HG03442 (cell line): ENCODE data around the gene PPP1R14D.

Experiments
- ATAC-seq: cut with Tn5 transposase; IDR thresholded peaks from one replicate; pipeline ENCODE4 v1.9.1; 2021; ENCODE audit warnings: mild to moderate bottlenecking, moderate library complexity; ENCODE audit not compliant: unreplicated experiment

Gene PPP1R14D

DNA sequence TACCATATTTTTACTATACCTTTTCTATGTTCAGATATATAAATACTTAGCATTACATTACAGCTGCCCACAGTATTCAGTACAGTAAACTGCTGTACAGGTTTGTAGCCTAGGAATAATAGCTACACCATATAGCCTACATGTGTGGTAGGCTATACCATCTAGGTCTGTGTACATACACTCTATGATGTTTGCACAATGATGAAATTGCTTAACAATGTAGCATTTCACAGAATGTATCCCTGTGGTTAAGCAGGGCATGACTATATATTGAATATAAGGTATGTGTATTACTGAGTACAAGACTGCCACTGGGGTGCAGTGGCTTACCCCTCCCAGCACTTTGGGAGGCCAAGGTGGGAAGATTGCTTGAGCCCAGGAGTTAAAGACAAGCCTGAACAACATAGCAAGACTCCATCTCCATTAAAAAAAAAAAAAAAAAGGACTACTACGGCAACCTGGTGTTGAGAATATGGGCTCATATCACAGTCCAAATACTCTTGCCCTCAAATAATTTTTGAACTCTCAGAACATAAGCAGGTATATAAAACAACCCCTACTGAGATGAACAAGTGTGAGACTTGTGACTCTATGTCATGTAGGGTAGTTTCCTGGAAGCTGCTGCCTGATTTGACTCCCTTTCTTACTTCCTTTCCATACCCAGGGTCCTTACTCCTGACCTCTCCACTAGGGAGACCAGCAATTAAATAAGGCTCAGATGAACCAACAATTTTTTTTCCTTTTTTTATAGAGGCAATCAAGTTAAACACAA, 4.8 kb downstream of the PPP1R14D start:
- no peak for ATAC-seq

DNA sequence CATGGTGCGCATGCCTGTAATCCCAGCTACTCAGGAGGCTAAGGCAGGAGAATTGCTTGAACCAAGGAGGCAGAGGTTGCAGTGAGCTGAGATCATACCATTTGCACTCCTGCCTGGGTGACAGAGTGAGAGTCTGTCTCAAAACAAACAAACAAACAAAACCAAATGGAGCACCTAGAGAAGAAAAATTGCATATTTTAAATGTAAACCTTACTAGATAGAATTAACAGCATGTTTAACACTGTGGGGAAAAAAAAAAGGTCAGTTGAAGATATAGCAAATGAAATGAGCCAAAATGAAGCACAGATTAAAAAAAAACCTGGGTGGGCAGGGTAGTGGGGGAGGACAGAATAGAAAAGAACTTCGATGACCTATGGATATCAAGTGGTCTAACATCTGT, 7.3 kb downstream of the PPP1R14D start:
- ATAC-seq, result no peak

- ATAC-seq, result no peak
Measured at GRCh38 chr15:40819048-40819447, 9.5 kb downstream of the PPP1R14D start.

- no peak for ATAC-seq
Measured at GRCh38 chr15:40815042-40815698, 13.3 kb downstream of the PPP1R14D start.

DNA sequence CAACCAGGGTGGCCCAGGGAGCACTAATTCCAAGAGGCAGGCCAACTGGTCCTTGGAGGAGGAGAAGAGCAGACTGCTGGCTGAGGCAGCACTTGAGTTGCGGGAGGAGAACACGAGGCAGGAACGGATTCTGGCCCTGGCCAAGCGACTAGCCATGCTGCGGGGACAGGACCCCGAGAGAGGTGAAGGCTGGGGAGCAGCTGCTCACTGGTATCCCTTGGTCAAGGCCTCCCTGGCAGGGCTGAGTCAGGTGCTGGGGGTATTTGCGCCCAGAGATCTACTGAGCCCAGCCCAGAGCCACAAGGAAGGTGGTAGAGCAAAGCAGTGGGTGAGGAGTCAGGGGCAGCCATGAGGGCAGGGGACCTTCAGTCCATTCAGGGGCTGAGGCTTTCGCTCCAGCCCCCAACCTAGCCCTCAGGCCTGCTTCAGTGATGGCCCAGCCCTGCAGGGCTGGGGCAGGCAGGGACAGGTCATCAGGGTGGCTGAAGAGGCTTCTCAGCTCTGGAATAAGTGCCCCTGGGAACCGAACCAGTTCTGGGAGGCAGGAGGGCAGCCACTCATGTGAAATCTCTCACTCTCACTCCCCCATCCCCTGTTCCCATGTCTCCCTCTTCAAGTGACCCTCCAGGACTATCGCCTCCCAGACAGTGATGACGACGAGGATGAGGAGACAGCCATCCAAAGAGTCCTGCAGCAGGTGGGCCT, 15.6 kb downstream of the PPP1R14D start:
- no peak for ATAC-seq

- ATAC-seq, result no peak
Measured at GRCh38 chr15:40808861-40809450, 19.6 kb downstream of the PPP1R14D start.

GRCh38 chr15:40807888-40808461, 20.5 kb downstream of the PPP1R14D start:
- no peak for ATAC-seq

DNA sequence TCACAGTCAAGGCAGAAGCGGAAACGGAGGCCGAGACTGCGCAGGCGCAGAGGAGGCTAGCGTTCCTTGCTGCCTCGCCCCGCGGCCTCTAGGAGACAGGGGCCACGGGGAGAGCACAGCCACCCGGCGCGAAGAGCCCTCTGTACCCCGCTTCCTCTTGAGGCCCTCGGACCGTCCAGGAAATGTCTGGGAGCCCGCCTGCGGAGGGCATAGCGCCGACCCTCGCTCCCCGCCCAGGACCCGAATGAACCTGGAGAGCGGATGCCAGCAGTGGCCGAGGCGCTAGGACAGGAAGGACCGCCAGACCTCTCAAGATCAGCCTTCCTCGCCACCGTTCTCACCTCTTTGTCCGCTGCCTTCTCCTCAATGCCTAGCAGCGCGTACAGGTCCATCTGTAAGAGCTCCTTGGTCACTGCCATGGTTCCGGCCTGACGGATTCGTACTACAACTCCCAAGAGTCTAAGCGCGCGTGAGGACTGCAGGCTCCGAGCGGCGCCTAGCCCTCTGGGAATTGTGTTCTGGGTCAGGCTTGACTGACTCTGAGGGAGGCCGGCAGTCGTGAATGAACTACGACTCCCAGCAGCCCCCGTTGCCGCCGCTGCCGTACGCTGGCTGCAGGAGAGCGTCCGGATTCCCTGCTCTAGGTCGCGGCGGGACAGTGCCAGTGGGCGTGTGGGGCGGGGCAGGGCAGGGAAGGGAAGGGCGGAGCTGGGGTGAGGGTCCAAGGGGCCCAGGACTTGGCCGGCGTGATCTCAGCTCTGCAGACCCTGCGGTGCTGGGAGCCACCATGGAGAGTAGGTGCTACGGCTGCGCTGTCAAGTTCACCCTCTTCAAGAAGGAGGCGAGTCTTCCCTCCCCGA, 21.2 kb downstream of the PPP1R14D start, which contains the start of the genes DNAJC17 and ZFYVE19:
TSS of gene DNAJC17 (minus strand) at position 446 of the 860 bp plus-strand sequence. CDS start at position 419, 27 bp downstream.
TSS of gene ZFYVE19 (plus strand) at position 62 of the 860 bp plus-strand sequence. CDS start at position 563, 501 bp downstream.
- ATAC-seq, result peak; percentile 89

GRCh38 chr15:40806672-40807027, 21.9 kb downstream of the PPP1R14D start:
- no peak for ATAC-seq

GRCh38 chr15:40803688-40804087, 24.8 kb downstream of the PPP1R14D start:
- no peak for ATAC-seq

DNA sequence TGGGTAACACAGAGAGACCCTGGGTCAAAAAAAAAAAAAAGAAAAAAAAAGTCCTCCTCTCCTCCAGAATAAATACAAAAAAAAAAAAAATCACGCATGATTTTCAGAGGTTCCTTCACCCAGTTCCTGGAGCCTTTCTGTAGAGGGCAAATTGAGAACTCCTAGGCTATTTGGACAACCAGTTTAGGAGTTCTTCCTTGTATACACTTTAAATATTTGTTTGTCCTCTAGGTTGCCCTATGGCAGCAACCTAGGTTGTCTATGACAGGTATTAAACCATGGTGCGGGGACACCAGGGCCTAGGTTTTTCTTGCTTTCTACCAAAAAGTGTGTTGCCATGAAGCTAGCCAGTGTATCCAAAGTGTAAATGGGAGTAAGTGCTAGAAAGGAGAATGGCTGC, 25.4 kb downstream of the PPP1R14D start:
- no peak for ATAC-seq

- no peak for ATAC-seq
Measured at GRCh38 chr15:40799523-40799922, 29.0 kb downstream of the PPP1R14D start.

DNA sequence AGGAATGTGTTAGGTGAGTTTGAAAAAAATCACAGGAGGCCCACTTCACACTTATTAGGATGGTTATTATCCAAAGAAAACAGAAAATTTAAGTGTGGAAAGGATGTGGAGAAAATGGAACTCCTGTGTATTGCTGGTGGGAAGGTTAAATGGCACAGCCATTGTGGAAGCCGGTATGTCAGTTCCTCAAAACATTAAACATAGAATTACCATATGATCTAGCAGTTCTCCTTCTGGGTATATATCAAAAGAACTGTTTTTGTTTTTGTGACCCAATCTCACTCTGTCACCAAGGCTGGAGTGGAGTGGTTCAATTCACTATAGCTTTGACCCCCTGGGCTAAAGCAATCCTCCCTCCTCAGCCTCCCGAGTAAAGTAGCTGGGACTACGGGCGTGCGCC, 32.0 kb downstream of the PPP1R14D start:
- ATAC-seq, result no peak

DNA sequence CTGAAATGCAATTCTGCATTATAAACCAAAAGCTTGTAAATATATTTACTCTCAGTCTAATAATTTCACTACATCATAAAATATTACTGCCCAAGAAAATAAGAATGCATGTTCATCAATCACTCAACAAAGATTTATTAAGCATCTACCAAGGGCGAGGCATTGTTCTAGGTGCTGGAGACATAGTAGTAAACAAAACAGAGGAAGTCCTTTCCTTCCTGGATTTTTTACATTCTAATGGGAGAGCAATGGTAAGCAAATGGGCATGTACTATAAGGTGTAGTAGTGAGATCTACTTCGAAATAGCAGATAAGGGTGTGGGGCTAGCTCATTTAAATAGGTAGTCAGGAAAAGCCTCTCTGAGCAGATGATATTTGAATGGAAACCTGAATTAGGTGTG, 32.5 kb downstream of the PPP1R14D start:
- ATAC-seq, result no peak

- no peak for ATAC-seq
Measured at GRCh38 chr15:40793216-40793989, 35.1 kb downstream of the PPP1R14D start.

DNA sequence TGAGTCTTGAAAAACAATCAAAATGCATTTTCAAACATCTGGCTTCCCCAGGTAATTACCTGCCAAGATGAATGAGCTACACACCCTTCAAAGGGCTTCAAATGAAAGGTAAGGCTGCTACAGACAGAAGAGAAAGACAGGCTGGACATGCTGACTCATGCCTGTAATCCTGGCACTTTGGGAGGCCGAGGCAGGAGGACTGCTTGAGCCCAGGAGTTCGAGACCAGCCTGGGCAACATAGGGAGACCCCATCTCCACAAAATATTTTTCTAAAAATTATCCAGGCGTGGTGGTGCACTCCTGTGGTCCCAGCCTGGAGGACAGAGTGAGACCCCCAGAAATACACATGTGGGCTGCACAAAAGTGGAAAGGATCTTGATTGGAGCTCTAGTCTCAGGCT, 36.1 kb downstream of the PPP1R14D start:
- no peak for ATAC-seq

DNA sequence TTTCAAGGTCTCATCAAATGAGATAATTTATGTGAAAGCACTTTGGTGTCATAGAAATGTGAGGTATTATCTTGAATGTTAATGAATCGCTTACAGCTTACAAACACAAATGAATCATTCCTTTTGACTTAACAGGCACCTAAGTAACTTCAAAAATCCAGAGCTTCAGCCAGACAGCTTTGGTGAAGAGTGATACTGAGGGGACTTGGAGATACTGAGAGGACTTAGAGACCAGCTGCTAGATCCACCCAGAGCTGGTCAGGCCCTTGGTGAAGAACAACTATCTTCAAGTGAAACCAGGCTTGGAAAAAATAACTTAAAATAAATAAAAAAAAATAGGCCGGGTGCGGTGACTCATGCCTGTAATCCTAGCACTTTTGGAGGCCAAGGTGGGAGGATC, 37.8 kb downstream of the PPP1R14D start:
- no peak for ATAC-seq

DNA sequence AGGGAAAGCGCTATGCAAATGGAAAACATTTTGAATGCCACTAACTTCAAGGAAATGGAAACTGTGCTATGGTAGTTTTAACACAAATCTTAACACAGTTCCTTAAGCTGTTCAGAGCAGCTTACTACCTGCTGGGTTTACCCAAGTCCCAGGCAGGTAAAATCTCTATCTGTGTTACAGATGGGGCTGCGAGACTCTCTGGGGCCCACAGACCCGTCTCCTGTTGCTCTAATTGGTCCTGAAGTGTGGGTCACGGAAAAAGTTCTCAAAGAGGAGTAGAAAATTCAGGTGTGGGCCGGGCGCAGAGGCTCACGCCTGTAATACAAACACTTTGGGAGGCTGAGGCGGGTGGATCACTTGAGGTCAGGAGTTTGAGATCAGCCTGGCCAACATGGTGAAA, 38.5 kb downstream of the PPP1R14D start:
- ATAC-seq, result no peak

- no peak for ATAC-seq
Measured at GRCh38 chr15:40789119-40789518, 39.4 kb downstream of the PPP1R14D start.
